ENCODE data around the gene RBCK1.

The RBCK1 gene

DNA sequence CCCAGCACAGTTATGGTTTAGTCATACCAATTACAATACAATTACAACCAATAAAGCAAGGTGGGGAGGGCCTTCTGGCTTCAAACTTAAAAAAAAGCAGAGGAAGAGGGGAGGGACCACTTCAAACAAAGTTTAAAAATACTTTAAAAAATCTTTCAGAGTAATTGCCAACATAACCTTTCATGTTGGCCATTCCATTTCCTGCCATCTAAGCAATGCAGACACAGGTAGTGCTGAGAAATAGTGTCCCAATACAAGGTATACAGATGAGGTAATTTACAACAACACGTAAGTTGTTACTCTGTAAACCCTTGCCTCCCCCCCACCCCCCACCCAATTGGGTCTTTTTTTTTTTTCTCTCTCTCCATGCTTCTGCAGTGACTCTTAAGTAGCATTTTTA is 73.1 kb downstream of the RBCK1 start:
- TF ChIP-seq, protein P1, sequence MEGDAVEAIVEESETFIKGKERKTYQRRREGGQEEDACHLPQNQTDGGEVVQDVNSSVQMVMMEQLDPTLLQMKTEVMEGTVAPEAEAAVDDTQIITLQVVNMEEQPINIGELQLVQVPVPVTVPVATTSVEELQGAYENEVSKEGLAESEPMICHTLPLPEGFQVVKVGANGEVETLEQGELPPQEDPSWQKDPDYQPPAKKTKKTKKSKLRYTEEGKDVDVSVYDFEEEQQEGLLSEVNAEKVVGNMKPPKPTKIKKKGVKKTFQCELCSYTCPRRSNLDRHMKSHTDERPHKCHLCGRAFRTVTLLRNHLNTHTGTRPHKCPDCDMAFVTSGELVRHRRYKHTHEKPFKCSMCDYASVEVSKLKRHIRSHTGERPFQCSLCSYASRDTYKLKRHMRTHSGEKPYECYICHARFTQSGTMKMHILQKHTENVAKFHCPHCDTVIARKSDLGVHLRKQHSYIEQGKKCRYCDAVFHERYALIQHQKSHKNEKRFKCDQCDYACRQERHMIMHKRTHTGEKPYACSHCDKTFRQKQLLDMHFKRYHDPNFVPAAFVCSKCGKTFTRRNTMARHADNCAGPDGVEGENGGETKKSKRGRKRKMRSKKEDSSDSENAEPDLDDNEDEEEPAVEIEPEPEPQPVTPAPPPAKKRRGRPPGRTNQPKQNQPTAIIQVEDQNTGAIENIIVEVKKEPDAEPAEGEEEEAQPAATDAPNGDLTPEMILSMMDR (IDR thresholded peaks at IDR 0.05; ENCODE audit: low read depth, low read length), result no peak
- H3K36me3 ChIP-seq, result peaks cover 19% of the 10 kb centered on the region

More for the DNA sequence above, 73.1 kb downstream of the RBCK1 start:
- H3K27me3 ChIP-seq, result no peaks in the 10 kb centered on the region
- no peaks in the 10 kb centered on the region for H3K4me1 ChIP-seq
- no peak overlapping the region for H3K4me3 ChIP-seq (ENCODE audit: low read depth, low read length)
- no peak for DNase-seq
- H3K9me3 ChIP-seq, result no peaks in the 10 kb centered on the region
